ENCODE results near the gene HMGN3.

HMGN3 gene

GRCh38 chr6:79158856-79159516, 75.5 kb downstream of the HMGN3 start:
- no peak for DNase-seq (ENCODE audit: low read depth, low spot score)
- Histone ChIP-seq H3K36me3 (ENCODE audit: control insufficient read depth, insufficient read depth, low read length) (no peaks in the 10 kb centered on the region), H3K4me1 (ENCODE audit: control insufficient read depth, insufficient read depth, low read length) (peaks cover 2% of the 10 kb centered on the region; the same call in 1 of the 2 replicates), H3K27ac (ENCODE audit: low read length) (no peak overlapping the region), H3K9me3 (ENCODE audit: control insufficient read depth, insufficient read depth, low read length) (no peaks in the 10 kb centered on the region), H3K27me3 (ENCODE audit: control insufficient read depth, insufficient read depth, low read length) (no peaks in the 10 kb centered on the region), H3K4me3 (ENCODE audit: low read length) (no peak overlapping the region)
- WGBS (ENCODE audit: insufficient coverage, insufficient read length), result no CpG with 5 or more reads among the region's 5 CpGs

- Histone ChIP-seq H3K27ac (ENCODE audit: low read length) (no peak overlapping the region), H3K4me1 (ENCODE audit: control insufficient read depth, insufficient read depth, low read length) (peaks cover 2% of the 10 kb centered on the region), H3K9me3 (ENCODE audit: control insufficient read depth, insufficient read depth, low read length) (no peaks in the 10 kb centered on the region), H3K4me3 (ENCODE audit: low read length) (no peak overlapping the region), H3K36me3 (ENCODE audit: control insufficient read depth, insufficient read depth, low read length) (no peaks in the 10 kb centered on the region), H3K27me3 (ENCODE audit: control insufficient read depth, insufficient read depth, low read length) (no peaks in the 10 kb centered on the region)
- DNase-seq (ENCODE audit: low read depth, low spot score), result no peak
- WGBS (ENCODE audit: insufficient coverage, insufficient read length), result no CpG with 5 or more reads among the region's 3 CpGs
Measured at GRCh38 chr6:79157961-79158644, 76.4 kb downstream of the HMGN3 start.

- Histone ChIP-seq H3K27me3 (ENCODE audit: control insufficient read depth, insufficient read depth, low read length) (no peaks in the 10 kb centered on the region), H3K9me3 (ENCODE audit: control insufficient read depth, insufficient read depth, low read length) (no peaks in the 10 kb centered on the region), H3K4me3 (ENCODE audit: low read length) (no peak overlapping the region), H3K4me1 (ENCODE audit: control insufficient read depth, insufficient read depth, low read length) (peaks cover 6% of the 10 kb centered on the region; the same call in 1 of the 2 replicates), H3K36me3 (ENCODE audit: control insufficient read depth, insufficient read depth, low read length) (no peaks in the 10 kb centered on the region), H3K27ac (ENCODE audit: low read length) (peak overlapping the region; percentile 87)
- no CpG with 5 or more reads among the region's 5 CpGs for WGBS (ENCODE audit: insufficient coverage, insufficient read length)
- peak; percentile 90 for DNase-seq (ENCODE audit: low read depth, low spot score)
Measured at GRCh38 chr6:79152269-79152737, 82.2 kb downstream of the HMGN3 start.

All from iPS DF 6.9 (cell line).